GM21367 (cell line): ENCODE data around the gene HLA-DMA.

Experiments
- ATAC-seq: cut with Tn5 transposase; IDR thresholded peaks from one replicate; pipeline ENCODE4 v1.9.1; 2021; ENCODE audit not compliant: unreplicated experiment

The HLA-DMA gene

GRCh38 chr6:32974541-32975308, 21.8 kb upstream of the HLA-DMA start:
- ATAC-seq: no peak

GRCh38 chr6:32974016-32974333, 21.1 kb upstream of the HLA-DMA start:
- no peak for ATAC-seq

- ATAC-seq: no peak
Observed at GRCh38 chr6:32973144-32974015, 20.5 kb upstream of the HLA-DMA start.

- no peak for ATAC-seq
Observed at GRCh38 chr6:32972353-32973143, 19.7 kb upstream of the HLA-DMA start.

GRCh38 chr6:32971581-32972352, 18.9 kb upstream of the HLA-DMA start:
- peak; percentile 35 for ATAC-seq

- ATAC-seq: no peak
Observed at GRCh38 chr6:32971242-32971580, 18.3 kb upstream of the HLA-DMA start.

- no peak for ATAC-seq
Observed at GRCh38 chr6:32970413-32971241, 17.7 kb upstream of the HLA-DMA start.

GRCh38 chr6:32969685-32970412, 17.0 kb upstream of the HLA-DMA start:
- ATAC-seq: no peak

GRCh38 chr6:32968867-32969684, 16.2 kb upstream of the HLA-DMA start:
- no peak for ATAC-seq

GRCh38 chr6:32968093-32968866, 15.4 kb upstream of the HLA-DMA start, which contains the start of gene BRD2:
TSS of gene BRD2 (plus strand) at chr6:32968594. CDS start at chr6:32972899, 4,305 bp downstream.
- ATAC-seq: no peak

- no peak for ATAC-seq
Observed at GRCh38 chr6:32967151-32968091, 14.5 kb upstream of the HLA-DMA start.

GRCh38 chr6:32964776-32965175, 11.9 kb upstream of the HLA-DMA start:
- no peak for ATAC-seq

GRCh38 chr6:32963866-32964265, 11.0 kb upstream of the HLA-DMA start:
- no peak for ATAC-seq

GRCh38 chr6:32962213-32962826, 9.4 kb upstream of the HLA-DMA start:
- no peak for ATAC-seq

- no peak for ATAC-seq
Observed at GRCh38 chr6:32960563-32960962, 7.7 kb upstream of the HLA-DMA start.

GRCh38 chr6:32956176-32956575, 3.3 kb upstream of the HLA-DMA start:
- ATAC-seq: no peak
